Cardiac muscle cell (in vitro differentiated cells and primary cell): Measurements from ENCODE around the gene OLFM2. TPM values are rescaled to one million over a fixed set of nuclear protein-coding genes. Genes with fewer than 3 reads are reported as not detected.
"Not testable (repeated sequence)": the region's sequence is repeated elsewhere in the genome, so short reads cannot be mapped to it uniquely, and the experiment has no call there.

Experiments
- DNase-seq, 2 donors: peaks; one replicate each; pipeline versions ENCODE4 v3.0.0 to v3.0.0-alpha.2; 2010 to 2017; ENCODE audit warnings: low read depth in 1 of 2, low spot score in 1 of 2
- H3K27ac ChIP-seq: fragments of 200-600 bp; sonication (generic); 2 replicates; pipeline ENCODE4 v1.5.1; 2016
- H3K27me3 ChIP-seq: fragments of 200-600 bp; sonication (generic); 2 replicates; pipeline ENCODE4 v1.6.0; 2016; ENCODE audit warnings: control low read depth
- H3K36me3 ChIP-seq: fragments of 200-600 bp; sonication (generic); 2 replicates; pipeline ENCODE4 v1.5.1; 2016; ENCODE audit warnings: control low read depth
- H3K4me1 ChIP-seq: fragments of 200-600 bp; sonication (generic); 2 replicates; pipeline ENCODE4 v1.8.1; 2017; ENCODE audit warnings: low read depth, mild to moderate bottlenecking, mixed run types
- H3K4me3 ChIP-seq: fragments of 200-600 bp; sonication (generic); 2 replicates; pipeline ENCODE4 v1.5.1; 2016; ENCODE audit warnings: mild to moderate bottlenecking
- H3K9me3 ChIP-seq: fragments of 200-600 bp; sonication (generic); 2 replicates; pipeline ENCODE4 v1.5.1; 2017; ENCODE audit warnings: low read depth, mild to moderate bottlenecking, control low read depth
- CTCF ChIP-seq: IDR thresholded peaks from 2 replicates; pipeline ENCODE4 v1.5.1; 2012; ENCODE audit warnings: low read depth, mild to moderate bottlenecking, low read length
- polyA plus RNA-seq: library from polyadenylated mRNA; unstranded; fragments of >200 nt; fragmentation: Nextera tagmentation; extraction: Ambion mirVana; gene quantifications from 2 replicates; pipeline ENCODE4 v1.2.1, GENCODE V29; 2016
- total RNA-seq: library from RNA; depleted of rRNA; stranded (reverse); fragments of >200 nt; gene quantifications from 2 replicates; pipeline ENCODE4 v1.2.3, GENCODE V29; 2016

OLFM2 gene
- total and polyA plus RNA-seq, 2 experiments from 2014 or later = 27.1 to 55.1 TPM

DNA sequence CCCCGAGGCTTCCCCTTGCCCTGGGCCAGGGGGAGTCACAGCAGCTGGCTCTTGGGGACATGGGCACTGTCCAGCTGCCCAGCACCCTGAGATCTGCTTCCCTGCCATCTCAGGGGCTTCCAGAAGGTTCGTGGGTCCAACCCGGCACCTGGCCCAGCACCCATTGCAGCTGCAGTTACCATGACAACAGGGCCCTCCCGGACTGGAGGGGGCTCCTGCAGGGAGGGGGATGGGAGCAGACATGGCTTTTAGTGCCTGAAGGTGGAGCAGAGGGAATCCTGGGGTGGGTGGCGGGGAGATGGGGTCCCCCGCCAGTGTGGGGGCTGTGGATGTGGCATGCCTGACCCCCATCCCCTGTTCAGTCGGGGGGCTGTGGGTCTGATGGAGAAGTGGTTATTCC is 86.5 kb downstream of the OLFM2 start:
- DNase-seq = no peak
- no peak overlapping the region for H3K27ac ChIP-seq
- H3K4me1 ChIP-seq = no peaks in the 10 kb centered on the region

GRCh38 chr19:9848762-9849161 is 87.6 kb downstream of the OLFM2 start:
- no peaks in the 10 kb centered on the region for H3K4me1 ChIP-seq

More for the DNA sequence above, 86.5 kb downstream of the OLFM2 start:
- Histone ChIP-seq H3K9me3 (no peaks in the 10 kb centered on the region), H3K4me3 (no peak overlapping the region), H3K27me3 (no peaks in the 10 kb centered on the region), H3K36me3 (no peaks in the 10 kb centered on the region)
- TF ChIP-seq CTCF = no peak

DNA sequence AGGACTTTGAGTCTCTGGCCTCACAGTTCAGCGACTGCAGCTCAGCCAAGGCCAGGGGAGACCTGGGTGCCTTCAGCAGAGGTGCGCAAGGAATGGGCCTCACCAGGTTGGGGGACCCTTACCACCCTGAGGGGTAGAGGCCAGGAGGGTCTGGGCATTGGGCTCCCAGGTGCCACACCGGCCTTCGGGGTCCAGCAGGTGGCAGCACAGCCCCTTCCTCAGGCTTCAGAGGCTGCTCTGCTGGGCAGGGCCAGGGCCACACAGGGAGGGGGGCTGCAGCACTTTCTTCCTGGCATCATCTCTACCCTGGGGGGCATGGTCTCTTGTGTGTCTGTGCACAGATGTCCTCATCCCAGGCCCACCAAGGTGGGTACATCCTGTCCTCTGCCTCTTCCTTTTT is 88.3 kb downstream of the OLFM2 start:
- peak in 1 of 2 donors; percentile 35 for DNase-seq
- peak; percentile 40 for TF ChIP-seq CTCF
- no peak overlapping the region for H3K4me3 ChIP-seq
- no peak overlapping the region for H3K27ac ChIP-seq
- H3K4me1 ChIP-seq = no peaks in the 10 kb centered on the region
- H3K27me3 ChIP-seq = no peaks in the 10 kb centered on the region
- H3K36me3 ChIP-seq = peaks cover 7% of the 10 kb centered on the region
- no peaks in the 10 kb centered on the region for H3K9me3 ChIP-seq

More at GRCh38 chr19:9848762-9849161, 87.6 kb downstream of the OLFM2 start:
- no peak for TF ChIP-seq CTCF
- no peak for DNase-seq
- Histone ChIP-seq H3K9me3 (no peaks in the 10 kb centered on the region), H3K27ac (no peak overlapping the region), H3K4me3 (no peak overlapping the region), H3K36me3 (peaks cover 7% of the 10 kb centered on the region), H3K27me3 (no peaks in the 10 kb centered on the region)

GRCh38 chr19:9847087-9847671 is 89.1 kb downstream of the OLFM2 start:
- Histone ChIP-seq H3K27me3 (no peaks in the 10 kb centered on the region), H3K36me3 (peaks cover 7% of the 10 kb centered on the region), H3K4me3 (no peak overlapping the region), H3K27ac (no peak overlapping the region), H3K4me1 (no peaks in the 10 kb centered on the region), H3K9me3 (no peaks in the 10 kb centered on the region)
- DNase-seq = peak in 1 of 2 donors; percentile 92
- peak; percentile 73 for TF ChIP-seq CTCF

DNA sequence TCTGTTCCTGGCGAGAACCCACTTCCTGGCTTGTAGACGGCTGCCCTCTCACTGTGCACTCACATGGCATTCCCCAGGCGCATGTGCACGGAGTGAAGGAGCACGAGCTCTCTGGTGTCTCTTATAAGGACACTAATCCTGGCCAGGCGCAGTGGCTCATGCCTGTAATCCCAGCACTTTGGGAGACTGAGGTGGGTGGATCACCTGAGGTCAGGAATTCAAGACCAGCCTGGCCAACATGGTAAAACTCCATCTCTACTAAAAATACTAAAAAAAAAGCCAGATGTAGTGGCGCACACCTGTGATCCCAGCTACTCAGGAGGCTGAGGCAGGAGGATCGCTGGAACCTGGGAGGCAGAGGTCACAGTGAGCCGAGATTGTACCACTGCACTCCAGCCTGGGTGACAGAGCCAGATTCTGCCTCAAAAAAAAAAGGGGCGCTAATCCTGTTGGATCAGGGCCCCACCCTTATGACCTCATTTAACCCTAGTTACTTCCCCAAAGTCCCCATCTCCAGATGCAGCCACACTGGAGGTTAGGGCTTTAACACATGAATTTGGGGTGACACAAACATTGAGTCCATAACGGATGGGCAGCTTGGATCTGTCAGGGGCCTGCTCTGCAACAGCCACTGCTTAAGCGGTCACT is 92.6 kb downstream of the OLFM2 start:
- H3K4me1 ChIP-seq, H3K27me3 ChIP-seq, H3K4me3 ChIP-seq, DNase-seq, H3K9me3 ChIP-seq, H3K27ac ChIP-seq: not testable (repeated sequence)
- H3K36me3 ChIP-seq = peaks cover 26% of the 10 kb centered on the region

DNA sequence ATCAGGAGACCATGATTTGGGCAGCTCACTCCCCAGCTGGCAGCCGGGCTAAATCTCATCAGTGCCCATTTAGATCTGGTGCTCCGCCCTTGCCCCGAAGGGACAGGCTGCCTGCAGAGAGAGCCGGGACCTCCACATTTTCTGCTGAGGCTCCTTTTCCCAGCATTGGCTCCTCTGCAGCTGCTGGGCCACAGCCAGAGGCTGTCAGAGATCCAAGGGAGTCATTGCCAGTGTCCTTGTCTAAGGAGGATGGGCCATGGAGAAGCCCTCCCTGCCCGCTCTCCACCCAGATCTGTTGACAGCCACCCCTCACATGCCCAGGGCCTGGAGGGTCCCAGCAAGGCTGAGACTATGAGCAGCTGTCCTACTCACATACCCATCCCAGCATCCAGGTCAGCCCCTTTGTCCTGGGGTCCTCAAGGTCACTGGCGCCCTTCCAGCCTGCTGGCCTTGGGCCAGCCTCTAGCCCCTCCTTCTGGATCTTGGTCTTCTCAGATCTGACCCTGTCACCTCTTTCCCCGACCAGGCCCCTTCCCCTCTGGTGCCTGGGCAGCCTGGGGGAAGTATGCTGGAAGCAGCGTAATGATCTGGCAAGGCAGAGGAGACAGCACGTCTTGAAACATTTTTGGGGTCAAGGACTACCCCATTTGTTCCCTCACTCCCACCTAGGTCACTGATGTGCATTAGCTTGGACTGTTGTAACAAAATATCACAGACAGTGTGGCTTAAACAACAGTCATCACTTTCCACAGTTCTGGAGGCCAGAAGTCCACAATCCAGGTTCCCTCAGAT is 93.3 kb downstream of the OLFM2 start:
- no peak for TF ChIP-seq CTCF
- no peak overlapping the region for H3K27ac ChIP-seq
- H3K27me3 ChIP-seq = no peaks in the 10 kb centered on the region
- H3K9me3 ChIP-seq = no peaks in the 10 kb centered on the region
- DNase-seq = no peak
- no peaks in the 10 kb centered on the region for H3K4me1 ChIP-seq
- no peak overlapping the region for H3K4me3 ChIP-seq
- peaks cover 26% of the 10 kb centered on the region for H3K36me3 ChIP-seq
